ENCODE measurements around the gene PLA2G4C. TPM values are rescaled to one million over a fixed set of nuclear protein-coding genes. Genes with fewer than 3 reads are reported as not detected.

Gene PLA2G4C, protein sequence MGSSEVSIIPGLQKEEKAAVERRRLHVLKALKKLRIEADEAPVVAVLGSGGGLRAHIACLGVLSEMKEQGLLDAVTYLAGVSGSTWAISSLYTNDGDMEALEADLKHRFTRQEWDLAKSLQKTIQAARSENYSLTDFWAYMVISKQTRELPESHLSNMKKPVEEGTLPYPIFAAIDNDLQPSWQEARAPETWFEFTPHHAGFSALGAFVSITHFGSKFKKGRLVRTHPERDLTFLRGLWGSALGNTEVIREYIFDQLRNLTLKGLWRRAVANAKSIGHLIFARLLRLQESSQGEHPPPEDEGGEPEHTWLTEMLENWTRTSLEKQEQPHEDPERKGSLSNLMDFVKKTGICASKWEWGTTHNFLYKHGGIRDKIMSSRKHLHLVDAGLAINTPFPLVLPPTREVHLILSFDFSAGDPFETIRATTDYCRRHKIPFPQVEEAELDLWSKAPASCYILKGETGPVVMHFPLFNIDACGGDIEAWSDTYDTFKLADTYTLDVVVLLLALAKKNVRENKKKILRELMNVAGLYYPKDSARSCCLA
- total RNA-seq = 1.0 and 1.7 TPM in 2 replicates

DNA sequence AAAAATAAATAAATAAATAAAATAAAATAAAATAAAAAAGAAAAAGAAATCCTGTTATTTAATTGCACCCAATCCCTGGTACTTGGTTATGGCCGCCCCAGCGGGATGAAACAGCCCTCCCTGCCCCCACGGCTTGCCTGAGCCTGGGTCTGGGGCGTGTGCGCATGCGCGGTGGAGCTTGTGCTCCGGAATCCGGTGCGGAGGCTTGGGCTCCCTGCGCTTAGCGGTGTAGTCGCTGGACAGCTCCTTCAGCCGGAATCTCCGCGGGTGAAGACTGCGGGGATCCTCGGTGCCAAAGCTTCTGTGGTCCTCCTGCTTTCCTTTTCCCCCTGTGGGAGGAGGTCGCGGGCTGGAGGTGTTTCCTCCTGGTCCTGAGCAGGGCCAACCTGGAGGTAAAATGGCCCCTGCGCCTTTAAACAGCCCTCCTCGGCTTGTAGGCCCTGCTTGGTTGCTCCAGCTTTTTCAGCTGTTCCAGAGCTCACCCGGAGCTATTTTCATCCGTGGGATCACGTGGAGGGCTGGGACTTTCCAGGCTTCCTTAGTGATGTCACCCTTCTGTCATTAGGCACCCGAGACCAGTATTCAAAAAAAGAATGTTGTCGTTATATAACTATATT is at the start of gene PLA2G4C:
Gene PLA2G4C (minus strand): TSS at position 468 of the 617 bp plus-strand sequence. CDS start 4,288 bp downstream, outside the sequence.

DNA sequence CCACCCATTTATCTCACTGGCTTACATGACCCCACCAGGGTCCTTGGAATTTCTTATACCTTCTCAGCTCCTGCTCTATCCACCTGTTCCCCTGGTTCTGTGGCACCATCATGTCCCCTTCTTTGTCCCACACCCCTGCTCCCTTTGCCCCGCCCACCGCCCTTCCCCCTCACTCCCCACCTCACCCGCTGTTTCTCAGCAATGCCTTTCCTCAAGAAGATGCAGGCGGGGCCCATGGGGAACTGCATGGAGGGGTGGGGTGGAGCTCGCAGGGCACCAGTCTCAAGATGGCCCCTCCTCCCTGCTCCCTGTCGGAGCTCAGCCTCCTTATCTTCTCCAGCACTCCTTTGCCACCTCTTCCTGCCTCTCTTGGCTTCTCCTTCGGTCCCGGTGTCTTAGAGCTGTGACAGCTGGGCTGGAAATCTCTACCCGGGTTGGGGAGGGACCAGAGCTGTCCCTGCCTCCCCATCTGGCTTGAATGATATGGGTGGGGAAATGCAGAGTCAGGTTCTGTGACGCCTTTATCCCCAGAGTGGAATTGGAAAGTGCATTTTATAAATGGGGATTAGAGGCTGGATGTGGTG is 66.8 kb downstream of the PLA2G4C start, which contains the start of gene CABP5:
Gene CABP5 (minus strand): TSS at position 405 of the 584 bp plus-strand sequence. CDS start 157 bp downstream, at position 248.

Other genes starting within 250 kb of the PLA2G4C start
- not detected in 2 replicates for gene SULT2A1, start 224.5 kb downstream of the PLA2G4C start, total RNA-seq
- not detected in 2 replicates for gene BSPH1, start 118.6 kb downstream of the PLA2G4C start, total RNA-seq
- gene ELSPBP1, start 116.2 kb downstream of the PLA2G4C start, total RNA-seq = not detected in 2 replicates
- not detected in 2 replicates for gene CABP5, start 66.7 kb downstream of the PLA2G4C start, total RNA-seq
- 6.5 and 8.2 TPM in 2 replicates for gene LIG1, start 59.5 kb upstream of the PLA2G4C start, total RNA-seq
- 1.7 and 4.1 TPM in 2 replicates for gene ZSWIM9, start 59.9 kb upstream of the PLA2G4C start, total RNA-seq
- gene CARD8, start 145.1 kb upstream of the PLA2G4C start, total RNA-seq = 3.8 and 8.8 TPM in 2 replicates
- gene ZNF114, start 159.3 kb upstream of the PLA2G4C start, total RNA-seq = 0.93 and 5.8 TPM in 2 replicates
- 2.1 and 2.9 TPM in 2 replicates for gene EMP3, start 214.7 kb upstream of the PLA2G4C start, total RNA-seq

All from nasal cavity respiratory epithelium epithelial cell of viscerocranial mucosa (primary cell).